ELF-1 (cell line): ENCODE results near the gene EIF3K.

Source experiments
- DNase-seq: peaks from one replicate; pipeline ENCODE4 v3.0.0-alpha.2; 2016; ENCODE audit warnings: low read depth, low spot score

The EIF3K gene

GRCh38 chr19:38649305-38650171 lies 30.6 kb downstream of the EIF3K start:
- no peak for DNase-seq

GRCh38 chr19:38650172-38650775 lies 31.3 kb downstream of the EIF3K start:
- no peak for DNase-seq

DNA sequence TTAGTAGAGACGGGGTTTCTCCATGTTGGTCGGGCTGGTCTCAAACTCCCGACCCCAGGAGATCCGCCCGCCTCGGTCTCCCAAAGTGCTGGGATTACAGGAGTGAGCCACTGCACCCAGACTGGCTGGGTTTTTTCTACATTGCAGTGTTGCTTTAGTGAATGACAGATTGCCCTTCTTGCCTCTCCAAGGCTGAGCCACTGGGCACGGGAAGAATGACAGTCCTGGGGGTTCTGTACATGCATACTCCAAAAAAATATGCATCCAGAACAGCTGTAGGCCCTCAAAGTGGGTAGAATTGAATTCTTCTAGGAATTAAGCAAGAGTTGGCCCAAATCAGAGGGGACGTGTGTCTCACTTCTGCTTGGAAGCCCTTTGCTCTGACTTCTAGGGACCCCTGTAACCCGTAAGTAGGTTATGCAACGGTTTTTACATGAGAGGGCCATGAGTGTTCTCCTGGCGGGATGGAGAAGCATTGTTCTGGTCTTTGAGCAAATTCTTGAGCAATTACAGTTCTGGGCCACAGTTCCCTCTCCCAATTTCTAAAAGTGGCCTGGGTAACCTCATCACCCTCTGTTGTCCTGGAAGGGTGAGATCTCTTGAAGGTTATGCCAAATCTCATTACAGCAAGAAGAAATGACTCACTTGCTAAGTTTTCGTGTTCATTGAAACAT lies 32.1 kb downstream of the EIF3K start:
- no peak for DNase-seq

DNA sequence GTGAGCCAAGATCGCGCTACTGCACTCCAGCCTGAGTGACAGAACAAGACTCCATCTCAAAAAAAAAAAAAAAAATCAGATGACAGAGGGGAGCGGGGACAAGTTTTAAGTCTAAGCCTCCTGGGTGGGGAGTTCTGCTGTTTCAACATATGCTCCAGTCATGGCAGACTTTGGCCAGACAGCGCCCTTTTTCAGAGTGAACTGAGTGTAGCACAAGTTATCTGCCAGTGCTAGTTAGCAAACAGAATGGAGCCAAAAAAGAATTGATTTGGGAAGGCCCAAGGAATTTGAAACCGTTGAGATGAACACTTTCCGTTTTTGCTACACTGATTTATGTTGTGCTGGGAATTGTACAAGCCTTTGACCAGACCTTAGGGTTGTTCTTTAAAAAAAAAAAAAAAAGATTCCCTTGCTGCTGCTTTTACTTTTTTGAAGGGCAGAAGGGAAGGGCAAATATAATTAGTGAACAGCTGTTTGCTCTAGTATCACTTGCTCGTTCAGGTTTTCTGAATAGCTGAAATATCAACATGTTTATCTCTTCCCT lies 34.1 kb downstream of the EIF3K start:
- peak; percentile 9 for DNase-seq

DNA sequence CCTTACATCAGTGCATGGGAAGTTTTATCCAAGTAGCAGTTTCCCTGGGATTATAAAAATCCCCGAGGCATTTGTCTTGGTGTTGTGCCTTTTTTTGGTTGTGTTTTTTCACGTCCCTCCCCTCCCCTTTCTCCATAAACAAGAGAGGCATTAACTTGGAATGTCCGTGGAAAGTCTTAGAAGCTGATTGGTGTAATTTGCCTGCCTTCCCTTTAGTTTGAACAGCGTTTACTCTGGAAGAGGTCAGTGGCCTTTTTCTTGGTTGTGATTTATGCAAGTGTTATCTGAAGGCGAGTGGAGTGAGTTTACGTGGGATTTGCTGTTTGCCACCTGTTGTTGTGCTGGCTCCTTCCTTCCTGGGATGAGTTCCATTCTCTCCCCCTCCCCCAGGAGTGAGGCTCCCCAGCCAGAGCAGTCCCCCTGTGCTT lies 35.7 kb downstream of the EIF3K start:
- no peak for DNase-seq

- DNase-seq, result no peak
Observed at GRCh38 chr19:38655148-38655824, 36.3 kb downstream of the EIF3K start.

- no peak for DNase-seq
Observed at GRCh38 chr19:38656171-38656981, 37.4 kb downstream of the EIF3K start.

- DNase-seq, result peak; percentile 87
Observed at GRCh38 chr19:38657633-38658222, 38.7 kb downstream of the EIF3K start.

- no peak for DNase-seq
Observed at GRCh38 chr19:38658462-38659306, 39.7 kb downstream of the EIF3K start.

DNA sequence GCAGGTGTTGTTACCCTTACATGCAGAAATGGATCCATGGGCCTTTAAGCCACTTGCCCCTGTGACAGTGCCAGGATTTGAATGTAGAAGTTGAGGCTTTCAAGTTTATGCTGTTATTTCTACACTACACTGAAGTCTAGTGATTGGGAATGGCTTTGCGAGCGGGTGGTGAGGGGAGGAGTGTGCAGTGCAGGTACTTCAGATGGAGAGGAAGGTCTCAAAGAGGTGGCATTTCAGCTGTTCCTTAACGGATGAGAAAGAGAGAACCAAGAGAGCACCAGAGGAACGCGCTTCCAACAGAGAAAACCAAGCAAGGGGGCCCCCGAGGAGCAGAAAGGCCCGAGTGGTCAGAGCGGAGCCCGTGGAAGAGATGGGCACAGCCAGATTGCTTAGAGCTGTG lies 41.7 kb downstream of the EIF3K start:
- no peak for DNase-seq

DNA sequence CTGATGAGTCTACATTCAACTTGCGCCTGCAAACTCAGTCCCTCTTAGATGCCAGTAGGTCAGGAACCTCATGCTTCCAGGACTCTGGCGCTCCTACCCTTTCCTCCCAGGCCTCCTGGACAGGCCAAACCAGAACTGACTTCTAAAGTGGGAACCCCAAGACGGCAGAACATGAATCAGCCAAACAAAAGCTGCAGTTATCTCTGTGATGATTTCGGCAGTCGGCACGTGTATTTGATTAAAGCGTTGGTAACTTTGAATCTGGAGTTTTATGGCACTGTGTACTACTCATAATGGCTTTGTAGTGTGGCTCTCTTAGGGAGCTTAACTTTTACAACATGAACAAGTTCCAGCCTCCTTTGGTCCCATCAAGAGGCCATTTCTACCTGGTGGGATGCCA lies 42.1 kb downstream of the EIF3K start:
- no peak for DNase-seq

GRCh38 chr19:38661996-38662395 lies 43.0 kb downstream of the EIF3K start:
- peak; percentile 80 for DNase-seq

DNA sequence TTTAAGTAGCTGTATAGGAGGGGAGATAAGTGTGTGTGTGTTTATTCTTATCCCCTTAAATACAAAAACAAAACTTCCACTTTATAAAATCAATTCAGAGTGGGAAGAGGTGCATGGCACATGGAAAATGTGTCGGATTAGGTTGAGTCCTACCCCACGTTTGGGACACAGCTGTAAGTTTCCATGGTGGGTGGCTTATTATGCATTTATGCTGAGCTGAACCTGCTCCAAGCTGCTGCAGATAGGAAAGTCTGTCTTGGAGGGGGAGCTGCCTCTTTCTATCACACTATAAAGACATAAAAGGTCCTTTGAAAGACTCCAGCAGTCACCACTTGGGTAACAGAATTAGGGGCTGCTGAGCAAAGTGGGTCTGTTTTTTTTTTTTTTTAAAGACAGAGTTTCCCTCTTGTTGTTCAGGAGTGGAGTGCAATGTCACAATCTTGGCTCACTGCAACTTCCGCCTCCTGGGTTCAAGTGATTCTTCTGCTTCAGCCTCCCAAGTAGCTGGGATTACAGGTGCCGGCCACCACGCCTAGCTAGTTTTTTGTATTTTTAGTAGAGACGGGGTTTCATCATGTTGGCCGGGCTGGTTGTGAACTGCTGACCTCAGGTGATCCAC lies 43.7 kb downstream of the EIF3K start:
- no peak for DNase-seq

DNA sequence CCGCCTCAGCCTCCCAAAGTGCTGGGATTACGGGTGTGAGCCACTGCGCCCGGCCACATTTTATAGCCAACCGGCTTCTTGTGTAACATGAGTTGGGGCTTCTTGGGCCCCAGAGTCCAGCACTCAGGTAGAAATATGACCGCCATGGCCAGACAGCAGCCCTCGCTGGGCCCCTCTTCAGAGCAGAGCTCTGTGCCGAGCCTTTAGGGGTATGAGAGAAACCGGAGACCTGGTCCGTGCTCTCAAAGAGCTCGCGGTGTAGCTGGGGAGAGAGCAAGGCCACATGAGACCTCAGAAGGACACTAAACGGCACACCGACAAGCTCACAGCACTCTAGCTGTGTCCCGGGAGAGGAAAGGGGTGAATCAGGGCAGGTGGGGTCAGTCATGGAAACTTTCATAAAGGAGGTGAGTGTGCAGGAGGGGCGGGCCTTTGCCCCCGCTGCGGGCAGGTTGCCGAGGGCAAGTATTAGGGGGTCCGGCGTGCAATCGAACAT lies 44.2 kb downstream of the EIF3K start:
- DNase-seq, result no peak

- DNase-seq, result no peak
Observed at GRCh38 chr19:38663957-38664502, 45.0 kb downstream of the EIF3K start.

- no peak for DNase-seq
Observed at GRCh38 chr19:38664503-38665211, 45.7 kb downstream of the EIF3K start.

DNA sequence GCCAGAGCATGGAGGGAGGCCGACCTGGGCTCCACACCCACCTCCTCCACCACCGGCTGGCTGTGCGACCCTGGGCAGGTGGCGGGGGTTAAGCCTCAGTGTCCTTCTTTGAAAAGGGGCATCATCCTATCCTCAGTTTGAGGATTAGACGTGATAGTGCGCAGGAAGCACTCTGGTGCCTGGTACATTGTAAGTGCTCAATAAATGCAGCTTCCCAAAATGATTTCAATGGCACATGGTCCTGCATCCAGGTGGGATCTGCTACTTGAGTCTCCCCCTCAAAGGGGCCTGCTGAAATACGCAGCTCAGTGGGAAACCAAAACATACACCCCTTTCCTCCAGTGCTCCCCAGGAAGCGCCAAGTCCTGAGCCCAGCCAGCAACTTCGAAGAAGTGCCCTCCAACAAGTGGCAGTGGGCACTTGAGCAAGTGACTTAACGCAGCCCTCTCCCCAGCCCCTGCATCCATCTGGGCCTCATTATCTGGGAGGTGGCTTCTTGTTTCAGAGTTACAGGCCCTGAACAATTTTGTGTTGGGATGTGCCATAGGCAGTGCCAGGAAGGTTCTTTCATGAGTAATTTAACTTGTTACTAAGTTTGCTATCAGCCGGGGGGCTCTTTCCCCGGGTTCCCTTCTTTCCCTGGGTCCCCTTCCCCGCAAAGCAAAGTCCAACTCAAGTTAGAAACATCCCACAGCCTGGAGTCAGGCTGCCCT lies 46.4 kb downstream of the EIF3K start:
- DNase-seq, result no peak
